Breast epithelium (tissue), 4 donors: ENCODE results near the gene FHL1. TPM values are rescaled to one million over a fixed set of nuclear protein-coding genes. Genes with fewer than 3 reads are reported as not detected.
A peak's percentile ranks its signal among the peaks of the same experiment; 100 is the strongest.

Source experiments
- DNase-seq, 2 donors: peaks; one replicate each; pipeline ENCODE4 v3.0.0-alpha.2; 2019; ENCODE audit warnings: low spot score in 2 of 2
- H3K27ac ChIP-seq, 2 donors: fragments of 200-600 bp; sonication (generic) in 1 of 2; one replicate each; pipeline ENCODE4 v1.5.1; 2016 to 2019; ENCODE audit warnings: mild to moderate bottlenecking in 1 of 2
- H3K27me3 ChIP-seq, 2 donors: fragments of 200-600 bp; sonication (generic) in 1 of 2; one replicate each; pipeline versions ENCODE4 v1.5.1 to v1.6.0; 2017 to 2019; ENCODE audit warnings: control low read depth in 1 of 2, mild to moderate bottlenecking in 1 of 2
- H3K36me3 ChIP-seq: fragments of 200-600 bp; one replicate; pipeline ENCODE4 v1.5.1; 2019
- H3K4me1 ChIP-seq, 2 donors: fragments of 200-600 bp; sonication (generic); one replicate each; pipeline ENCODE4 v1.5.1; 2016 to 2019; ENCODE audit warnings: control low read depth in 1 of 2
- H3K4me3 ChIP-seq, 3 donors: fragments of 200-600 bp; sonication (generic); 1 replicate in 2 of 3; 2 replicates in 1 of 3; pipeline ENCODE4 v1.5.1; 2016 to 2019; ENCODE audit warnings: mild to moderate bottlenecking in 3 of 3, moderate library complexity in 2 of 3
- H3K9me3 ChIP-seq, 2 donors: fragments of 200-600 bp; sonication (generic) in 1 of 2; one replicate each; pipeline ENCODE4 v1.5.1; 2016 to 2019; ENCODE audit warnings: control low read depth in 1 of 2
- POLR2A ChIP-seq: fragments of 450-650 bp; IDR thresholded peaks from one replicate; pipeline ENCODE4 v1.6.1; 2016; ENCODE audit warnings: antibody characterized with exemption, mild to moderate bottlenecking, moderate library complexity
- POLR2AphosphoS5 ChIP-seq, 3 donors: sonication (generic); formaldehyde crosslinking; IDR thresholded peaks; one replicate each; pipeline ENCODE4 v1.6.1; 2017; ENCODE audit warnings: antibody characterized with exemption in 3 of 3
- intact Hi-C: fragments of 100-400 bp; cut with DNase I; formaldehyde crosslinking; loops from one replicate; pipeline ENCODE4 v1.15.1; 2023; ENCODE audit warnings: low total_unique reads
- total RNA-seq, 3 donors: library from RNA; depleted of rRNA; stranded (reverse); fragments of >200 nt; gene quantifications; one replicate each; pipeline ENCODE4 v1.1.0, GENCODE V29; 2016
- TF ChIP-seq, protein P1 (sequence below), 3 donors: fragments of 450-650 bp; IDR thresholded peaks; one replicate each; pipeline ENCODE4 v1.5.1; 2016 to 2017; ENCODE audit warnings: antibody characterized with exemption in 3 of 3, mild to moderate bottlenecking in 3 of 3, moderate library complexity in 3 of 3

FHL1 gene
- total RNA-seq, 3 donors from 2014 or later, result 299 to 1,250 (median 654) TPM

- TF ChIP-seq, protein P1, sequence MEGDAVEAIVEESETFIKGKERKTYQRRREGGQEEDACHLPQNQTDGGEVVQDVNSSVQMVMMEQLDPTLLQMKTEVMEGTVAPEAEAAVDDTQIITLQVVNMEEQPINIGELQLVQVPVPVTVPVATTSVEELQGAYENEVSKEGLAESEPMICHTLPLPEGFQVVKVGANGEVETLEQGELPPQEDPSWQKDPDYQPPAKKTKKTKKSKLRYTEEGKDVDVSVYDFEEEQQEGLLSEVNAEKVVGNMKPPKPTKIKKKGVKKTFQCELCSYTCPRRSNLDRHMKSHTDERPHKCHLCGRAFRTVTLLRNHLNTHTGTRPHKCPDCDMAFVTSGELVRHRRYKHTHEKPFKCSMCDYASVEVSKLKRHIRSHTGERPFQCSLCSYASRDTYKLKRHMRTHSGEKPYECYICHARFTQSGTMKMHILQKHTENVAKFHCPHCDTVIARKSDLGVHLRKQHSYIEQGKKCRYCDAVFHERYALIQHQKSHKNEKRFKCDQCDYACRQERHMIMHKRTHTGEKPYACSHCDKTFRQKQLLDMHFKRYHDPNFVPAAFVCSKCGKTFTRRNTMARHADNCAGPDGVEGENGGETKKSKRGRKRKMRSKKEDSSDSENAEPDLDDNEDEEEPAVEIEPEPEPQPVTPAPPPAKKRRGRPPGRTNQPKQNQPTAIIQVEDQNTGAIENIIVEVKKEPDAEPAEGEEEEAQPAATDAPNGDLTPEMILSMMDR (IDR thresholded peaks at IDR 0.05), result no peak
- TF ChIP-seq POLR2AphosphoS5 (IDR thresholded peaks at IDR 0.05), result no peak
- TF ChIP-seq POLR2A, result no peak
- no peak for DNase-seq
- intact Hi-C loops, result no loop called here
- peaks cover 0 to 8% of the 10 kb centered on the region in 2 donors for H3K27me3 ChIP-seq
- peak overlapping the region in 1 of 2 donors; percentile 58 for H3K27ac ChIP-seq
- H3K9me3 ChIP-seq, result no peaks in the 10 kb centered on the region
- no peak overlapping the region for H3K4me3 ChIP-seq
- H3K36me3 ChIP-seq, result no peaks in the 10 kb centered on the region
- H3K4me1 ChIP-seq, result no peaks in the 10 kb centered on the region
These were observed 35.0 kb upstream of the FHL1 start for GRCh38 chrX:136112286-136112685.

DNA sequence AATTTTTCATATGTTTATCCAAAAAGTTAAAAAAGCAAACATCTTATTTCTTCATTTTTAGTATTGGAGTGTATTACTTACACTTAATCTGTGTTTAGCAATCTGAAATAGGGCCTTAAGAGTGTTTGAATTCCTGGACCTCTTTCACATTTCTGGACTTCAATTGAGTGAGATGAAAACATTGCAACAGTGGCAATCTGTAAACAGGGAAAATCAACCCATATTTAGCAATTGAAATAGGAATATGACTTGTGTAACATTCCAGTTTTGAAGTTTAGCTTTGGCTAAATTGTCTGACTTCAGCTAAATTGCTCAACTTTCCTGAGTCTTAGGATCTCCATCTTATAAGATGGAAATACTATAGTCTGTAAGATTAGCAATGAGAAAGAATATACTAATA, 34.6 kb upstream of the FHL1 start:
- Histone ChIP-seq H3K4me1 (no peaks in the 10 kb centered on the region), H3K27ac (no peak overlapping the region), H3K36me3 (no peaks in the 10 kb centered on the region), H3K4me3 (no peak overlapping the region), H3K9me3 (no peaks in the 10 kb centered on the region), H3K27me3 (peaks cover 0 to 8% of the 10 kb centered on the region in 2 donors)
- no peak for TF ChIP-seq POLR2A
- TF ChIP-seq, protein P1 (IDR thresholded peaks at IDR 0.05), result no peak
- no peak for TF ChIP-seq POLR2AphosphoS5 (IDR thresholded peaks at IDR 0.05)
- intact Hi-C loops, result no loop called here
- DNase-seq, result no peak

DNA sequence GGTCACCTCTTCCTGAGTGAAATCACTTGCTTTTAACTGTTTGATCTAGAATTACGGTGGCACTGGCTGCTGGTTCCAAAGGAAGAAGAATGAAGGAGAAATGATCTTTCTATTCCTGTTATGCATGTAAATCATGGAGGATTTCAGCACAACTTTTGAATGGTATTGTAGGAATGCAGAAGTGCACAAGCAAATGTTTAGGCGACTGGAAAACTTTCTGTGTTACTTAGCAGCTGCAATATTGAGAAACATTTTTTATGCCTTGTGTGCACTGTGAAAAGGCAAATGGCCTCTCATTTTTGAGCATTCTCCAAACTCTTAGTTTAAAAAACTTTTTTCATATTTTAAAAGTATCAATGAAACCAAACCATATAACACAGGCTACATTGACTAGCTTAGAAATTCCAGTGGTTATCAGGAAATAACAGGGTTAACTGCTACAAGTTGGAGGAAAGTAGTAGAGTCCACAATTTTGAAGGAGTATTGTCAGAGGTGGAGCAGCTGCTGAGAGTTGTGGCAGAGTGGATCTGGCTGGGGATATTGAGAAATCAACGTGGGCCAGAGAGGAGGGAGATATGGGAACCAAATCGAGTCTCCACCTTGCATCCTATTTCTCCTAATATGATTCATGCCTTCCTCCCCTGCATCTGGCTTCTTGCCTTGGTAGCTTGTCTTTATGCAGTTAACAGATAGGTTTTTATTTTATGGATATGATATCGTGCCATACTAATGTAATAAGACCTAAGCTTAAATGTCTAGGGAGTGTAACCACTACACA, 32.0 kb upstream of the FHL1 start:
- DNase-seq, result no peak
- intact Hi-C loops, result no loop called here
- no peak for TF ChIP-seq POLR2AphosphoS5 (IDR thresholded peaks at IDR 0.05)
- TF ChIP-seq, protein P1 (IDR thresholded peaks at IDR 0.05), result no peak
- no peak for TF ChIP-seq POLR2A

DNA sequence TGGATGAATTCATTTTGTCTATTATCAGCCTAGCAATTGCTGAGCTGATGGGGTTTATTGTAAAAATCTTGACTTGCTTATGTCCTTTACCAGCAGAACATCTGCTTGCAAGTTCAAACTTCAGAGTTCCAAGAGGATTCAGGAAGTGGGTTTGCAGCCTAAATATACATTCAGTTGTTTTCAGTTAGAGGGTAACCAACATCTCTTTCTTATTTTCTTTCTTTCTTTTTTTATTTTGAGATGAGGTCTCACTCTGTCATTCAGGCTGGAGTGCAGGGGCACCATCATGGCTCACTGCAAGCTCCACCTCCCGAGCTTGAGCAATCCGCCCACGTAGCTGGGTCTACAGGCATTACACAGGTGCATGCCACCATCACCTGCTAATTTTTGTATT, 31.4 kb upstream of the FHL1 start:
- Histone ChIP-seq H3K27ac (peak overlapping the region in 1 of 2 donors; percentile 19), H3K27me3 (peaks cover 0 to 21% of the 10 kb centered on the region in 2 donors), H3K9me3 (no peaks in the 10 kb centered on the region), H3K36me3 (no peaks in the 10 kb centered on the region), H3K4me3 (no peak overlapping the region), H3K4me1 (no peaks in the 10 kb centered on the region)
- intact Hi-C loops, result no loop called here
- no peak for DNase-seq
- TF ChIP-seq POLR2A, result no peak
- no peak for TF ChIP-seq POLR2AphosphoS5 (IDR thresholded peaks at IDR 0.05)
- TF ChIP-seq, protein P1 (IDR thresholded peaks at IDR 0.05), result no peak

More for the DNA sequence above, 32.0 kb upstream of the FHL1 start:
- Histone ChIP-seq H3K9me3 (no peaks in the 10 kb centered on the region), H3K4me1 (no peaks in the 10 kb centered on the region), H3K27me3 (peaks cover 0 to 21% of the 10 kb centered on the region in 2 donors), H3K4me3 (no peak overlapping the region), H3K36me3 (no peaks in the 10 kb centered on the region), H3K27ac (peak overlapping the region in 1 of 2 donors; percentile 71)

GRCh38 chrX:136121788-136122187, 25.5 kb upstream of the FHL1 start:
- no peaks in the 10 kb centered on the region for H3K9me3 ChIP-seq
- H3K4me1 ChIP-seq, result no peaks in the 10 kb centered on the region
- no peak for DNase-seq
- TF ChIP-seq POLR2AphosphoS5 (IDR thresholded peaks at IDR 0.05) (no peak), POLR2A (no peak)
- TF ChIP-seq, protein P1 (IDR thresholded peaks at IDR 0.05), result no peak
- H3K36me3 ChIP-seq, result no peaks in the 10 kb centered on the region
- peaks cover 0 to 51% of the 10 kb centered on the region in 2 donors for H3K27me3 ChIP-seq
- intact Hi-C loops, result no loop called here
- H3K4me3 ChIP-seq, result no peak overlapping the region
- H3K27ac ChIP-seq, result no peak overlapping the region
